Thyroid gland (tissue), 4 donors: ENCODE data around the gene PHYKPL.

Source experiments
- POLR2A ChIP-seq, 2 donors: fragments of 450-650 bp; IDR thresholded peaks; one replicate each; pipeline ENCODE4 v1.6.1; 2017; ENCODE audit warnings: antibody characterized with exemption in 2 of 2, mild to moderate bottlenecking in 2 of 2, moderate library complexity in 1 of 2
- TF ChIP-seq, protein P1 (sequence below), 6 experiments: fragments of 200-600 bp in 3 of 6; fragments of 450-650 bp in 3 of 6; sonication (generic) in 3 of 6; IDR thresholded peaks; one replicate each; pipeline ENCODE4 v1.5.1; 2016 to 2019; ENCODE audit warnings: antibody characterized with exemption in 6 of 6, mild to moderate bottlenecking in 2 of 6, inconsistent platforms in 1 of 6, moderate library complexity in 1 of 6

DNA sequence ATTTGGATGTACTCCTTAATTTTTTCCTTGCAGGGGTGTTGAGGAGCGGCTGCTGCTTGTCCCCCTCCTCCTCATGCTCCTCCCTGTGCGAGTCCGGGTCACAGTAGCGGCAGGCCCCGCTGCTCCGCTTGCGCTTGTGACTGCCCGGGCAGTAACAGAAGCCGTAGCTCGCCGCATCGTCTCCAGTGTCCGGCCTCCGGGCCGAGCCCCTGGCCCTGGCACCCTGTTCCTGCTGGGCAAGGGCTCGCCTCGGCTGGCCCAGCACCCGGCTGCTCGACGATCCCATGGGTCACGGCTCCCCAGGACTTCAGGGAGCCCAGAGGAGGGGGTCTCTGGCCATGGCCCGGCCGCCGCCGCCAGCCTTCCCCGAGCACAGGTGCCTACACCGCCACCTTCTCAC lies 45.6 kb downstream of the PHYKPL start, which contains the start of gene GMCL2:
- TF ChIP-seq, protein P1, sequence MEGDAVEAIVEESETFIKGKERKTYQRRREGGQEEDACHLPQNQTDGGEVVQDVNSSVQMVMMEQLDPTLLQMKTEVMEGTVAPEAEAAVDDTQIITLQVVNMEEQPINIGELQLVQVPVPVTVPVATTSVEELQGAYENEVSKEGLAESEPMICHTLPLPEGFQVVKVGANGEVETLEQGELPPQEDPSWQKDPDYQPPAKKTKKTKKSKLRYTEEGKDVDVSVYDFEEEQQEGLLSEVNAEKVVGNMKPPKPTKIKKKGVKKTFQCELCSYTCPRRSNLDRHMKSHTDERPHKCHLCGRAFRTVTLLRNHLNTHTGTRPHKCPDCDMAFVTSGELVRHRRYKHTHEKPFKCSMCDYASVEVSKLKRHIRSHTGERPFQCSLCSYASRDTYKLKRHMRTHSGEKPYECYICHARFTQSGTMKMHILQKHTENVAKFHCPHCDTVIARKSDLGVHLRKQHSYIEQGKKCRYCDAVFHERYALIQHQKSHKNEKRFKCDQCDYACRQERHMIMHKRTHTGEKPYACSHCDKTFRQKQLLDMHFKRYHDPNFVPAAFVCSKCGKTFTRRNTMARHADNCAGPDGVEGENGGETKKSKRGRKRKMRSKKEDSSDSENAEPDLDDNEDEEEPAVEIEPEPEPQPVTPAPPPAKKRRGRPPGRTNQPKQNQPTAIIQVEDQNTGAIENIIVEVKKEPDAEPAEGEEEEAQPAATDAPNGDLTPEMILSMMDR (IDR thresholded peaks at IDR 0.05): no peak
- no peak for TF ChIP-seq POLR2A (IDR thresholded peaks at IDR 0.05)
